AG09319 (cell line): ENCODE results near the gene IBSP.

ENCODE experiments used
- DNase-seq: peaks from one replicate; pipeline ENCODE4 v3.0.0-alpha.2; 2010; ENCODE audit warnings: low read depth; ENCODE audit errors: extremely low read depth
- CTCF ChIP-seq: IDR thresholded peaks from 2 replicates; pipeline ENCODE4 v1.5.1; 2011; ENCODE audit warnings: low read depth, mild to moderate bottlenecking, inconsistent platforms, low read length, moderate library complexity

IBSP gene

GRCh38 chr4:87811977-87812376, 12.6 kb downstream of the IBSP start:
- no peak for TF ChIP-seq CTCF
- no peak for DNase-seq

- peak; percentile 5 for DNase-seq
- TF ChIP-seq CTCF: no peak
Observed at GRCh38 chr4:87819281-87819919, 20.0 kb downstream of the IBSP start.

- no peak for DNase-seq
- TF ChIP-seq CTCF: no peak
Observed at GRCh38 chr4:87823200-87823599, 23.8 kb downstream of the IBSP start.

- no peak for TF ChIP-seq CTCF
Observed at GRCh38 chr4:87823724-87824123, 24.4 kb downstream of the IBSP start.

GRCh38 chr4:87824352-87824751, 25.0 kb downstream of the IBSP start:
- DNase-seq: no peak
- TF ChIP-seq CTCF: no peak

More at GRCh38 chr4:87823724-87824123, 24.4 kb downstream of the IBSP start:
- DNase-seq: no peak

- TF ChIP-seq CTCF: no peak
- no peak for DNase-seq
Observed at GRCh38 chr4:87832669-87833068, 33.3 kb downstream of the IBSP start, which contains the start of gene MEPE. TSS of gene MEPE (plus strand) at chr4:87832969. CDS start at chr4:87834715, 1,746 bp downstream.

GRCh38 chr4:87834401-87834800, 35.0 kb downstream of the IBSP start:
- TF ChIP-seq CTCF: no peak
- DNase-seq: no peak
